WTC11 (cell line): ENCODE data around the gene GADL1. TPM values are rescaled to one million over a fixed set of nuclear protein-coding genes. Genes with fewer than 3 reads are reported as not detected.

Source experiments
- ATAC-seq: fragments of 200-7000 bp; cut with Tn5 transposase; 2 replicates; pipeline ENCODE4 v1.10.0; 2021; ENCODE audit warnings: mild to moderate bottlenecking, moderate library complexity
- CTCF ChIA-PET: fragments of 300-600 bp; sonication (Branson Sonifier 250); formaldehyde crosslinking; loops from one replicate; lab custom pipeline; 2021; ENCODE audit warnings: antibody characterized with exemption; lab: Charles Lee
- POLR2A ChIA-PET: fragments of 350-600 bp; sonication (Branson Sonifier 250); formaldehyde crosslinking; loops from one replicate; lab custom pipeline; 2021; ENCODE audit warnings: antibody characterized with exemption; lab: Charles Lee
- DNase-seq: peaks from one replicate; pipeline ENCODE4 v3.0.0; 2021; ENCODE audit warnings: low spot score
- H3K27ac Mint-ChIP-seq: 2 replicates; pipeline ENCODE4 v1.8.0; 2021; ENCODE audit warnings: mixed read lengths
- H3K27me3 Mint-ChIP-seq: 2 replicates; pipeline ENCODE4 v1.8.0; 2021; ENCODE audit warnings: low read depth, mild to moderate bottlenecking, moderate library complexity, mixed read lengths
- H3K36me3 Mint-ChIP-seq: 2 replicates; pipeline ENCODE4 v1.8.0; 2021; ENCODE audit warnings: mixed read lengths
- H3K4me1 Mint-ChIP-seq: 2 replicates; pipeline ENCODE4 v1.8.0; 2022; ENCODE audit warnings: mixed read lengths
- H3K4me3 Mint-ChIP-seq: 2 replicates; pipeline ENCODE4 v1.8.0; 2021; ENCODE audit warnings: mild to moderate bottlenecking, moderate library complexity, mixed read lengths
- H3K9me3 Mint-ChIP-seq: 2 replicates; pipeline ENCODE4 v1.8.0; 2021; ENCODE audit warnings: mixed read lengths
- CBFB ChIP-seq: sonication (generic); formaldehyde crosslinking; IDR thresholded peaks from 2 replicates; pipeline ENCODE4 v1.8.1; 2022; ENCODE audit warnings: mild to moderate bottlenecking, low read depth, missing genetic modification reagents
- E2F1 ChIP-seq: sonication (generic); formaldehyde crosslinking; IDR thresholded peaks from 2 replicates; pipeline ENCODE4 v1.8.0; 2022; ENCODE audit warnings: mild to moderate bottlenecking, missing genetic modification reagents
- FOXJ3 ChIP-seq: sonication (generic); formaldehyde crosslinking; IDR thresholded peaks from 2 replicates; pipeline ENCODE4 v1.9.0; 2021; ENCODE audit warnings: missing genetic modification reagents, mild to moderate bottlenecking, borderline replicate concordance
- FOXP4 ChIP-seq: sonication (generic); formaldehyde crosslinking; IDR thresholded peaks from 2 replicates; pipeline ENCODE4 v1.8.0; 2022; ENCODE audit warnings: mild to moderate bottlenecking, missing genetic modification reagents
- GTF2I ChIP-seq: fragments of 250-450 bp; sonication (Bioruptor Pico); conservative IDR thresholded peaks from 2 replicates; pipeline ENCODE4 v1.4.0; 2021; ENCODE audit warnings: mild to moderate bottlenecking
- IRF2 ChIP-seq: sonication (generic); formaldehyde crosslinking; IDR thresholded peaks from 2 replicates; pipeline ENCODE4 v1.8.0; 2022; ENCODE audit warnings: low read depth, missing genetic modification reagents, borderline replicate concordance
- JUN ChIP-seq: sonication (generic); formaldehyde crosslinking; IDR thresholded peaks from 2 replicates; pipeline ENCODE4 v1.8.0; 2023; ENCODE audit warnings: mild to moderate bottlenecking, missing genetic modification reagents
- MYBL2 ChIP-seq: sonication (generic); formaldehyde crosslinking; IDR thresholded peaks from 2 replicates; pipeline ENCODE4 v1.8.1; 2023; ENCODE audit warnings: mild to moderate bottlenecking, moderate library complexity, missing genetic modification reagents
- PRDM15 ChIP-seq: sonication (generic); formaldehyde crosslinking; IDR thresholded peaks from 2 replicates; pipeline ENCODE4 v1.8.0; 2022; ENCODE audit warnings: missing genetic modification reagents
- TEAD4 ChIP-seq: sonication (generic); formaldehyde crosslinking; IDR thresholded peaks from 2 replicates; pipeline ENCODE4 v1.8.0; 2022; ENCODE audit warnings: mild to moderate bottlenecking, missing genetic modification reagents
- TP53 ChIP-seq: sonication (generic); formaldehyde crosslinking; IDR thresholded peaks from 2 replicates; pipeline ENCODE4 v1.8.1; 2023; ENCODE audit warnings: mild to moderate bottlenecking, missing genetic modification reagents
- ZBTB21 ChIP-seq: sonication (generic); formaldehyde crosslinking; IDR thresholded peaks from 2 replicates; pipeline ENCODE4 v1.8.1; 2023; ENCODE audit warnings: mild to moderate bottlenecking, missing genetic modification reagents, borderline replicate concordance
- ZBTB43 ChIP-seq: sonication (generic); formaldehyde crosslinking; IDR thresholded peaks from 2 replicates; pipeline ENCODE4 v1.8.1; 2023; ENCODE audit warnings: mild to moderate bottlenecking, missing genetic modification reagents
- ZNF232 ChIP-seq: sonication (generic); formaldehyde crosslinking; IDR thresholded peaks from 2 replicates; pipeline ENCODE4 v1.8.0; 2022; ENCODE audit warnings: mild to moderate bottlenecking, missing genetic modification reagents
- ZNF263 ChIP-seq: sonication (generic); formaldehyde crosslinking; IDR thresholded peaks from 2 replicates; pipeline ENCODE4 v1.8.1; 2022; ENCODE audit warnings: low read depth, mild to moderate bottlenecking, moderate library complexity, missing genetic modification reagents
- ZNF423 ChIP-seq: fragments of 250-450 bp; sonication (Bioruptor Pico); IDR thresholded peaks from 2 replicates; pipeline ENCODE4 v2.1.2; 2022; ENCODE audit warnings: mild to moderate bottlenecking, moderate library complexity
- ZSCAN18 ChIP-seq: fragments of 250-450 bp; sonication (Bioruptor Pico); IDR thresholded peaks from 2 replicates; pipeline ENCODE4 v2.1.2; 2022; ENCODE audit warnings: mild to moderate bottlenecking, moderate library complexity
- total RNA-seq: library from RNA; stranded (reverse); gene quantifications from 3 replicates; pipeline ENCODE4 v1.2.3, GENCODE V29; 2021

The GADL1 gene
- total RNA-seq, 1 experiment from 2014 or later, result 0.15 TPM

GRCh38 chr3:30864836-30865235 lies 29.6 kb downstream of the GADL1 start:
- H3K27me3 Mint-ChIP-seq, result no peaks in the 10 kb centered on the region
- H3K27ac Mint-ChIP-seq, result no peak overlapping the region
- no peak for DNase-seq
- peaks cover 23% of the 10 kb centered on the region for H3K4me1 Mint-ChIP-seq
- ATAC-seq, result no peak
- CTCF ChIA-PET, result no interaction called here
- H3K36me3 Mint-ChIP-seq, result no peaks in the 10 kb centered on the region
- POLR2A ChIA-PET, result no interaction called here
- no peak for TF ChIP-seq ZSCAN18 (CRISPR knock-in tag)
- no peaks in the 10 kb centered on the region for H3K9me3 Mint-ChIP-seq
- H3K4me3 Mint-ChIP-seq, result no peak overlapping the region

- Mint-ChIP-seq H3K9me3 (no peaks in the 10 kb centered on the region), H3K4me3 (no peak overlapping the region), H3K4me1 (peaks cover 23% of the 10 kb centered on the region), H3K36me3 (no peaks in the 10 kb centered on the region), H3K27me3 (no peaks in the 10 kb centered on the region), H3K27ac (0 out of 2 replicates have a peak overlapping the region, but pooled peaks have one; percentile 2)
- ATAC-seq (no peak), DNase-seq (no peak)
- ChIA-PET CTCF (no interaction called here), POLR2A (interaction anchor here (0.7 kb wide), 1 partner anchor 16 kb away, joined by 3 read pairs; no protein-coding TSS in a partner anchor)
- TF ChIP-seq E2F1 (no peak), TEAD4 (no peak), CBFB (CRISPR knock-in tag) (no peak), PRDM15 (CRISPR knock-in tag) (no peak), ZNF263 (no peak), FOXJ3 (CRISPR knock-in tag) (no peak), MYBL2 (CRISPR knock-in tag) (no peak), ZBTB21 (CRISPR knock-in tag) (no peak), TP53 (CRISPR knock-in tag) (no peak), ZNF232 (no peak), GTF2I (CRISPR knock-in tag) (no peak), ZNF423 (CRISPR knock-in tag) (no peak), FOXP4 (CRISPR knock-in tag) (no peak), JUN (CRISPR knock-in tag) (no peak), IRF2 (CRISPR knock-in tag) (no peak), ZBTB43 (CRISPR knock-in tag) (no peak)
Observed at GRCh38 chr3:30864132-30864531, 30.3 kb downstream of the GADL1 start.
